Stimulated activated naive CD8-positive, alpha-beta T cell treated with anti-CD3 and anti-CD28 coated beads, Interleukin-15, Interleukin-2, amounts not matched to agents 100 ng/mL and 50 ng/mL, for 24 hours (primary cell): Measurements from ENCODE around the gene COX6B2.
"Not testable (repeated sequence)": the region's sequence is repeated elsewhere in the genome, so short reads cannot be mapped to it uniquely, and the experiment has no call there.

Experiments used
- H3K27ac Mint-ChIP-seq: one replicate; pipeline ENCODE4 v1.8.0; 2021; ENCODE audit warnings: mild to moderate bottlenecking, mixed read lengths
- H3K27me3 Mint-ChIP-seq: one replicate; pipeline ENCODE4 v1.8.0; 2021; ENCODE audit warnings: mixed read lengths
- H3K36me3 Mint-ChIP-seq: one replicate; pipeline ENCODE4 v1.8.0; 2021; ENCODE audit warnings: low read depth, mixed read lengths
- H3K4me1 Mint-ChIP-seq: one replicate; pipeline ENCODE4 v1.8.0; 2021; ENCODE audit warnings: low read depth, mixed read lengths
- H3K4me3 Mint-ChIP-seq: one replicate; pipeline ENCODE4 v1.8.0; 2021; ENCODE audit warnings: mild to moderate bottlenecking, mixed read lengths
- H3K9me3 Mint-ChIP-seq: one replicate; pipeline ENCODE4 v1.8.0; 2021; ENCODE audit warnings: mixed read lengths

Gene COX6B2

GRCh38 chr19:55354698-55355212 lies at the start of gene COX6B2:
TSS of gene COX6B2 (minus strand) at chr19:55354719. CDS start at chr19:55354521, 198 bp downstream.
- Mint-ChIP-seq H3K4me1 (peaks cover 24% of the 10 kb centered on the region), H3K4me3 (peak within 1 kb of the TSS; percentile 62), H3K9me3 (no peaks in the 10 kb centered on the region), H3K27me3 (peaks cover 42% of the 10 kb centered on the region), H3K27ac (no peak within 1 kb of the TSS), H3K36me3 (no peaks in the 10 kb centered on the region)

GRCh38 chr19:55402509-55402908 lies 48.0 kb upstream of the COX6B2 start:
- H3K4me1 Mint-ChIP-seq, result peaks cover 39% of the 10 kb centered on the region
- no peaks in the 10 kb centered on the region for H3K9me3 Mint-ChIP-seq
- H3K27me3 Mint-ChIP-seq, result no peaks in the 10 kb centered on the region
- peaks cover 55% of the 10 kb centered on the region for H3K36me3 Mint-ChIP-seq
- H3K4me3 Mint-ChIP-seq, result no peak overlapping the region
- no peak overlapping the region for H3K27ac Mint-ChIP-seq

- H3K27me3 Mint-ChIP-seq, H3K4me3 Mint-ChIP-seq, H3K9me3 Mint-ChIP-seq, H3K27ac Mint-ChIP-seq: not testable (repeated sequence)
- H3K4me1 Mint-ChIP-seq, result peaks cover 35% of the 10 kb centered on the region
- H3K36me3 Mint-ChIP-seq, result peaks cover 49% of the 10 kb centered on the region
Observed at GRCh38 chr19:55401390-55401789, 46.9 kb upstream of the COX6B2 start.

GRCh38 chr19:55400281-55401087 lies 46.0 kb upstream of the COX6B2 start:
- Mint-ChIP-seq H3K9me3 (no peaks in the 10 kb centered on the region), H3K4me1 (peaks cover 26% of the 10 kb centered on the region), H3K36me3 (peaks cover 40% of the 10 kb centered on the region), H3K27me3 (no peaks in the 10 kb centered on the region), H3K4me3 (peak overlapping the region; percentile 23), H3K27ac (no peak overlapping the region)

- Mint-ChIP-seq H3K27ac (peak overlapping the region; percentile 45), H3K4me3 (peak overlapping the region; percentile 2), H3K4me1 (peaks cover 17% of the 10 kb centered on the region), H3K36me3 (peaks cover 26% of the 10 kb centered on the region), H3K27me3 (no peaks in the 10 kb centered on the region), H3K9me3 (no peaks in the 10 kb centered on the region)
Observed at GRCh38 chr19:55398200-55398925, 43.8 kb upstream of the COX6B2 start.

GRCh38 chr19:55392820-55393761 lies 38.6 kb upstream of the COX6B2 start:
- H3K4me1 Mint-ChIP-seq, result peaks cover 30% of the 10 kb centered on the region
- peaks cover 22% of the 10 kb centered on the region for H3K36me3 Mint-ChIP-seq
- no peak overlapping the region for H3K4me3 Mint-ChIP-seq
- no peaks in the 10 kb centered on the region for H3K9me3 Mint-ChIP-seq
- no peaks in the 10 kb centered on the region for H3K27me3 Mint-ChIP-seq
- H3K27ac Mint-ChIP-seq, result no peak overlapping the region

- Mint-ChIP-seq H3K9me3 (no peaks in the 10 kb centered on the region), H3K27me3 (no peaks in the 10 kb centered on the region), H3K4me3 (no peak overlapping the region), H3K27ac (peak overlapping the region; percentile 48), H3K4me1 (peaks cover 38% of the 10 kb centered on the region), H3K36me3 (peaks cover 32% of the 10 kb centered on the region)
Observed at GRCh38 chr19:55391702-55392615, 37.4 kb upstream of the COX6B2 start.

GRCh38 chr19:55391191-55391670 lies 36.7 kb upstream of the COX6B2 start:
- Mint-ChIP-seq H3K27me3 (no peaks in the 10 kb centered on the region), H3K9me3 (no peaks in the 10 kb centered on the region), H3K27ac (peak overlapping the region; percentile 48), H3K4me3 (peak overlapping the region; percentile 30), H3K36me3 (peaks cover 39% of the 10 kb centered on the region), H3K4me1 (peaks cover 45% of the 10 kb centered on the region)

- H3K27me3 Mint-ChIP-seq, result no peaks in the 10 kb centered on the region
- H3K36me3 Mint-ChIP-seq, result peaks cover 45% of the 10 kb centered on the region
- peak overlapping the region; percentile 66 for H3K27ac Mint-ChIP-seq
- no peaks in the 10 kb centered on the region for H3K9me3 Mint-ChIP-seq
- H3K4me1 Mint-ChIP-seq, result peaks cover 51% of the 10 kb centered on the region
- H3K4me3 Mint-ChIP-seq, result peak overlapping the region; percentile 30
Observed at GRCh38 chr19:55390461-55390880, 36.0 kb upstream of the COX6B2 start.

- H3K27me3 Mint-ChIP-seq, result no peaks in the 10 kb centered on the region
- H3K4me3 Mint-ChIP-seq, result peak overlapping the region; percentile 100
- H3K4me1 Mint-ChIP-seq, result peaks cover 51% of the 10 kb centered on the region
- H3K9me3 Mint-ChIP-seq, result no peaks in the 10 kb centered on the region
- H3K27ac Mint-ChIP-seq, result peak overlapping the region; percentile 100
- H3K36me3 Mint-ChIP-seq, result peaks cover 45% of the 10 kb centered on the region
Observed at GRCh38 chr19:55389386-55390317, 35.1 kb upstream of the COX6B2 start.

GRCh38 chr19:55387736-55388497 lies 33.4 kb upstream of the COX6B2 start:
- Mint-ChIP-seq H3K27ac (peak overlapping the region; percentile 100), H3K4me3 (peak overlapping the region; percentile 100), H3K27me3 (no peaks in the 10 kb centered on the region), H3K9me3 (no peaks in the 10 kb centered on the region), H3K4me1 (peaks cover 56% of the 10 kb centered on the region), H3K36me3 (peaks cover 45% of the 10 kb centered on the region)

GRCh38 chr19:55386493-55386971 lies 32.0 kb upstream of the COX6B2 start:
- no peaks in the 10 kb centered on the region for H3K9me3 Mint-ChIP-seq
- H3K27me3 Mint-ChIP-seq, result no peaks in the 10 kb centered on the region
- peak overlapping the region; percentile 100 for H3K4me3 Mint-ChIP-seq
- H3K4me1 Mint-ChIP-seq, result peaks cover 66% of the 10 kb centered on the region
- H3K36me3 Mint-ChIP-seq, result peaks cover 51% of the 10 kb centered on the region
- peak overlapping the region; percentile 100 for H3K27ac Mint-ChIP-seq
